Measurements from ENCODE around the gene KCNA10.

Gene KCNA10

DNA sequence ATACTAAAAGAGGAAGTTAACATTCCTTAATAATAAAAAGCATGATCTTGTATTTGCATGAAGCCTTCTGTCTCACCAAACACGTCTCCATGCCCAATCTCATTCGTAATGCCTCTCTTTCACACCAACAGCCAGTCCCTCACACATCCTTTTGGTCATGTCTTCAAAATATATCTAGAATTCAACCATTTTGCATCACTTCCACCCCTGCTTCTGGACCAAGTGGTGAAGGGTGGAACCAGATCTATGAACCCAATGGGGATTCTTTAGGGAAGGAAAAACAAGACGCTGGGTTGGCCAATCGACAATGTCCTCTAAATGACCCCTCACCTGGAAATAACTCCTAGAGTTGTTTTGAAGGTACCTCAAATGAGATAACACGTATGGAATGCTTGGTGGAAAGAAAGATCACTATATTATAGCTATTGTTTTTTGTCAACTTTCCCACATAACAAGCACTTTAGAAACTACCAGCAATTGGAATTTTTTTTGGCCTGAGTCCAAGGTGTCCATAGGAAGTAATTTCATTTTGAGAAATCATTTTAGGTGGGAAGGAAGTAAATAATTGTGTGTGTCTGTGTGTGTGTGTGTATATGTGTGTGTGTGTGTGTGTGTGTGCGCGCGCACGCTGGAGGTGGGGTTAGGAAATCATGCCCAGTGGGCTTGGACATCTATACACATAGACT, at the start of gene KCNA10:
TSS of gene KCNA10 (minus strand) at position 51 of the 686 bp plus-strand sequence. CDS start 388 bp downstream, outside the sequence.
- no peak for DNase-seq (ENCODE audit: low read depth in 2 of 2, low spot score in 1 of 2)

DNA sequence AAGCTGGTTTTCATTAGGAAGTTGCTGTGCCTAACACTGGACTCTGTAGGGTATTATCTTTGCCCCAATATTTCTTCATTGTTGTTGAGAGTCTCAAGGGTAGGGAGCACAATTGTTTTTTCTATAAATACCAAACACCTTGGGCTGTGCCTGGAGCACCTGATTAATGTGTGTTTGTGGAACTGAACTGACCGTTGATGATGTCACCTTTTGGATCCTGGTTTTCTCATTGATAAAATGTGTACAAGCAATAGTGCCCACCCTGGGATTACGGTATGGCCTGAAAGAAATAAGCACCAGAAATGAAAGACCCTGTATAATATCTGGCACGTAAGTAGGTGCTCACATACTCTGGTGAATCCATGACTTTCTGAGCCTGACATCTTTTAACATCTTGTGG, 47.9 kb upstream of the KCNA10 start:
- DNase-seq (ENCODE audit: low read depth in 2 of 2, low spot score in 1 of 2), result no peak

DNA sequence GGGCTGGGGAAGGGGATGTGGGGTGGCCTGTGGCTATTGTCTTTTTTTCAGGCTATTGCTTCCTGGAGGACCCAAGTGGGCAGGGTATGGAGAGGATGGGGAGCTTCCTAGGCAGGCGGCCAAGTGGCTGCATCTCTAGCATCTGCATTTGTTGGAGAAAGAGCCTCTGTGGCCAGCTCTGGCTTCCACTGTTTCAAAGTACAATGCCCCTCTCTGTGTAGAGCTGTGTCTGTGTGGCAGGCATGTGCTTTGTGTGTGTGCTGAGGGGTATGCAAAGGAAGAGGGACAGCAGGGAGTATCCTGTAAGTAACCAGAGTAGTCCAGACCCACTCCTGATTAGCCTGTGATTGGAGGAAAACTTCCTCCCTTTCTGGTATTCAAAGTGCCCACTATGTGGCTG, 46.6 kb upstream of the KCNA10 start:
- DNase-seq (ENCODE audit: low read depth in 2 of 2, low spot score in 1 of 2), result no peak

DNA sequence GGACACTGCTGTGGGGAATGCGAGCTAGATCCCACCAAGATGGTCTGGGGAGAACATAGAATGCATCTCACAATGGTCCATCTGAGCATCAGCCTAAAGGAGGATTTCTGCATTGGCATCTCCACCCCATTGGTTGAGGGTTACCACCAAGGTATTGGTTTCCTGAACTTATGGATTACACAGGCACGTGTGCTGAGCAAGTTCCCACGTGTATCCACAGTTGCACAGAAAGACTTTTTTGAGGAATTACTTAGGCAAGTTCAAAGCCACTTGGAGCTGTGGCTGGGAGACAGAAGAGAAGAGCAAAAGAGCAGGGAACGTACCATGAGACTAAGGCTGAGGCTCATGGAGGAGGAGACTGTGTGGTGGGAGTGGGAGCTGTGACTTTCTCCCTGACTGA, 44.1 kb upstream of the KCNA10 start:
- no peak for DNase-seq (ENCODE audit: low read depth in 2 of 2, low spot score in 1 of 2)

DNA sequence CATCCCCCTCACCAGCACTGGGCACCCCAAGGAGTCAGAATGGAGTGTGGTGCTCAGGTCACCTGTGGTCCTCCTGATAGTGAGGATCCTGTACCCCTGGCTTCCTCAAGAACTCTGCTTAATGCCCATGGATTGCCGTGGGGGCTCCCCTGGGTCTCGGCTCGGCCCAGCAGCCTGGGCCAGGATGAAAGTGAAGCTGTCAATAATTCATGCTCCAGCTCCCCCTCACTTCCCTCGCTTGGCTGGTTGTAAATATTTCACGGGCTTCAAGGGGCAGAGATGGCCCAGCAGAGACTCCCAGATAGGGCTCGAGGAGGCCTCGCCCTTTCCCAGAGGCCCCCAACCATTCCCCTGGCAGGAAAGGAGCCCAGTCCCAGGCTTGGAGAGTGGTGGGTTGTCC, 42.6 kb upstream of the KCNA10 start:
- DNase-seq (ENCODE audit: low read depth in 2 of 2, low spot score in 1 of 2), result no peak

DNA sequence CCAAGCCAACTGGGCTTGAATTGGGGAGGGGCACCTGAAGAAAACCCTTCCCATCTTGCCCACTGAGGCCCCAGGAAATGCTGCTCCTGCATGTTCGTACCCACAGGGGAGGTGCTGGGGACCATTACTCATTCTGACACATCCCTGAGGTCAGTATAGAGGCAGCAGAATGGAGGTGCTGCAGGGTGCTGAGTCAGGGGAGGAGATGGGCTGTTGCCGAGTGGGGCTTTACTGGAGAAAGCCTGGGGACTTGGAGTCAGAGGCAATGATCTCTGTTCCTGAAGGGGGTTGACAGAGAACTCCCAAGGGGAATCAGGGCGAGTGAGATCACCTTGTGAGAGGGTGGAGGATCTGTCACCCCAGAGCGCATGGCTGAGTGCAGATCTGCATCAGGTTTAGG, 40.2 kb upstream of the KCNA10 start:
- DNase-seq (ENCODE audit: low read depth in 2 of 2, low spot score in 1 of 2), result no peak

DNA sequence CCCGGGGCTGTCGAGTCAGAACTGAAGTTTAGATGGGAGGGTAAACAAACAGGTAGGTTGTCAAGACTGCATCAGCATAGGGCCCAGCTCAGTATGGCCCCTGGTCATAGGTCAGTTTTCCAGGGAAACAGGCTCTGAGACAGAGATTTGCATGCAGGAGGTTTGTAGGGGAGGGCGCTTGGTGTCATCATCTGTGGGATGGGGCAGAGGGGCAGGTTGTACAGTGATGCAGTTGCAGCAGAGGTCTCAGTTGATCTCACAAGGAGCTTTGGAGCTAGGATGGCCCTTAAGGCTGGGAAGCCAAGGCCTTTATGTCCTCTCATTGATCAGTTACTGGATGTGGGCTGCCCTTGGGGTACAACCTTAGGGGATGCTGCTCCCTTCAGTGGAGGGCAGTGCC, 38.5 kb upstream of the KCNA10 start:
- DNase-seq (ENCODE audit: low read depth in 2 of 2, low spot score in 1 of 2), result no peak

DNA sequence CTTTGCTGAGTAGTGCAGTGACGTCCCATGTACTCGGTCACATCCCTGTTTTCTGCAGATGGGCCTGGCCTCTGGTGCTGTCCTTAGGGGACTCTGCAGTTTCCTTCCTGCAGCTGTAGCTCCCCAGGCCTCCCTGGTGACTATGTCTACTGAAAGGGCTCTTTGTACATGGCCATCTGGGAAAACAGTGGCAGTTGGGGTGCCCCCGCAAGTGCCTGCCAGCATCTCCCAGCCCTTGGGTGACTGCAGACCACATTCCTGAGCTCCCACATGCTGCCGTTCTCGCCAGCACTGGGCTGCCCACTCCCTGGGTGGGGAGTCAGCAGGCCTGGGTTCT, 37.5 kb upstream of the KCNA10 start:
- DNase-seq (ENCODE audit: low read depth in 2 of 2, low spot score in 1 of 2), result no peak

DNA sequence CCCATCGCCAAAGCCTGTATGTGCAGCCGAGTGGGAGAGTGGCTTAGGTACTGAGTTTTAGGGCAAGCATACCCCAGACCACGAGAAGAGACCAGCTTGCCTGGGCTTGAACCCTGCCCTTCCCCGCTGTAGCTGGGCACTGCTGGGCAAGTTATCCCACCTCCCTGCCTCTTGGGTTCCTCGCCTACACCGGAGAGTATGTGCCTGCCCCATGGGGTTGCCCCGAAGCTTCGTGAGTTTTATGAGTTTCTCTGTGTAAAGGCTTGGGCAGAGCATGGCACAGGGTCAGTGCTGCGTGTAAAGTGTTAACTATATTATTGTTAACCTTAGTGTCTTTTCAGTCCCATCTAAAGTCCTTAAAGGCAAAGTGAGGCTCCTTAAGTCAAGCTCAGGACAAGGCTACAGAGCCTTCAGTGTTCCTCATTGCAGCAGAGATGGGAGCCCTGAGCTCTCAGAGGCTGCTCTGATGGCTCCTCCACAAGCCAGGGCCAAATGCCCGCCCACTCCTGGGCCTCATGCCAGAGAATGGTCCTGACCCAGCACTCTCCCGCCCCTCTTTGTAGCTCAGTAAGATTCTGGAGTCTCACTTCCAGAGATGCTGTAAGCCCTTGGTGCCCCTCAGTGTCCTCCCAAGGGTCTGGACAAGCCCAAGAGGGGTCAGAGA, 37.0 kb upstream of the KCNA10 start:
- DNase-seq (ENCODE audit: low read depth in 2 of 2, low spot score in 1 of 2), result no peak

DNA sequence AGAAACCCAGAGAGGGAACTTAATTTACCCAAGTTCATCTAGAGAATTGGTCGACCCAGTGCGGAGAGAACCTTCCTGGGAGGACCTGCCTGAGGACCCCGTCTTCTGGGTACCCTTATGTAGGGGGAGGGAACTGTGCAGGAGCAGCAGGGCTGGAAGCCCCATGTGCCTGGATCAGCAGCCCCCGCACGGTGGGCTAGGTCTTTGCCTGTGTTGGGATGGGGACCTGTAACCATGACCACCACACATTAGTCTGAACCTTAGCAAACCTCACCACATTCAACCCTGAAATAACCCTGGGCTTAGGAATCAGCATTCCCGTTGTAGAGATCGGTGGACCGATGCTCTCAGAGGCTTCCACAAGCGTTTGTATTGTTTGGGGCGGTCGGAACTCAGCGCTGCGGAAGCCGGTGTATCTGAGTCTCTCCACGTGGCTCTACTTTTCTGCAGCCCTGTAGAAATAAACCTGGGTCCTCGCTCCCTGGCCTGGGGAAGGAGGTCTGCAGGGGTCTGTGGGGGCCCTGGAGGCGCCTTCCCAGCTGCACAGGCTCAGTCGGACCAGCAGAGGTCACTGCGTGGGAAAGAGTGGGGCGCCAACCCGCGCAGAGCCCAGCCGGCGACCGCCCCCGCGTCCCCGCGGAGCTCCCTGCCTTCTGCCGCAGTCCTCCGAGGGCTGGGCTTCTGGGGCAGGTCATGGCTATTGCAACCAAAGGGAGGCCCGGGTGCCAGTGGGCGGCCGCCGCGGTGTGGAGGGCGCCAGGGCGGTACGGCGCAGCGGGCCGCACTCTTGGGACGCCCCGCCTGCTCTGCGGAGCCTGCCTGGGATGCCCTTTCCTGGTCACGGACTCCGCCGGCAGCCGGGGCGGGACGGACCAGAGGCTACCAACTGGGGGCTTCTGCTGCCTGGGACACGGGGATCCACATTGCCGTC, 36.2 kb upstream of the KCNA10 start:
- DNase-seq (ENCODE audit: low read depth in 2 of 2, low spot score in 1 of 2), result peak in 1 of 2 donors; percentile 32

DNA sequence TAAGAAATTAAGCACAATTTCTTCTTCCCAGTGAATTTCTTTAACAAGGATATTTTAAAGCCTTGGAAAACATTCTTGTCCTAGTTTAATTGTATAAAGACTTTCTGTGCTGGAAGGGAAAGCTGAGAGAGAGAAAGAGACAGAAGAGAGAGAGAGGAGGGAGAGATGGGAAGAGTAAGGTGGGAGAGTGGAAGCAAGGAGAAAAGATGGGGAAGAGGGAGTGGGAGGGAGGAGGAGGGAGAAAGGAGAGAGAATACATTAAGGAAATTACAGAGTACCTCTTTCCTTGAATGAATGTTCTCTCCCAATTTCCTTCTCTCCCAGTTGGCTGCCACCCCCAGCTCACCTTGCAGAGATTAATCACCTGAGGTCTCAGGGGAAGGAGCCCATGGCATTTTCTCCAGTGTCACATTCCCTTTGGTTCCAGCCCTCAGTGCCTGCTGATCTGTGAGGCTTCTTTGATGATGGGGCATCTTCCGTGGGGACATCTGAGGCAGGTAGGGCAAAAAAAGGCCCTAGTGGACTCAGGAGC, 32.4 kb upstream of the KCNA10 start:
- DNase-seq (ENCODE audit: low read depth in 2 of 2, low spot score in 1 of 2), result no peak

DNA sequence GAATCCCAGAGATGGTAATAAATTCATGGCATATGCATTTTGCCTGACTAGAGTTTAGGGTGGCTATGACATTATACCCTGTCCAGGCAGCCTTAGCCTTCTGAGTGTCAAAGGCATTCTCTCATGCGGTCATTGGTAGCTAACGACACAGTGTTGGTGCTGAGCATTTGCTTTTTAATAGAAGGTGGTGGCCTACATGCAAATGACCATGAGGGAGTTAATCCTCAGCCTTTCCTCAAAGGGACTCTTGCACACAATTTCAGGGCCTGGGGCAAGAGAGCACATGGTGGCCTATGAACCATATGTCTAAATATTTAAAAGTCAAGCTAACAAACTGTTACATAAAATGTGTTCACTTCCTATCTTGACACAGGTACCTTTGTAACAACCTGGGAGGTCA, 30.9 kb upstream of the KCNA10 start:
- DNase-seq (ENCODE audit: low read depth in 2 of 2, low spot score in 1 of 2), result no peak

DNA sequence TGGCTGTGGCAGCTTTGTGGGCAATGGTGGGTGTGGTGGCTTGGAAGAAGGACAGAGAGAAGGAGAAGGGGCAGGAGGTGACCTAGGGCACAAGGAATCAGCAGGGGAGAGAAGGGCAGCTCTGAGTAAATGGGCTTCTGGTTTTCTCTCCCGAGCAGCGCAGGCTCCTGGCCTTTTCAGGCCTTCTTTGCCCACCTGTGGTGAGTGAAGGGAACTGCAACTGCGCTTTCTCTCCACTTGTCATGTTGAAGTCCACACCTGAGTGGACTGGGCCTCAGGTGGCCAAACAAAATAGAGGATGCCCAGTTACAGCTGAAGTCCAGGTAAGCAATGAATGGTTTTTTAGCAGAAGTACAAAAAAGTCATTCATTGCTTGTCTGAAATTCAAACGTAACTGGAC, 29.4 kb upstream of the KCNA10 start:
- DNase-seq (ENCODE audit: low read depth in 2 of 2, low spot score in 1 of 2), result no peak

DNA sequence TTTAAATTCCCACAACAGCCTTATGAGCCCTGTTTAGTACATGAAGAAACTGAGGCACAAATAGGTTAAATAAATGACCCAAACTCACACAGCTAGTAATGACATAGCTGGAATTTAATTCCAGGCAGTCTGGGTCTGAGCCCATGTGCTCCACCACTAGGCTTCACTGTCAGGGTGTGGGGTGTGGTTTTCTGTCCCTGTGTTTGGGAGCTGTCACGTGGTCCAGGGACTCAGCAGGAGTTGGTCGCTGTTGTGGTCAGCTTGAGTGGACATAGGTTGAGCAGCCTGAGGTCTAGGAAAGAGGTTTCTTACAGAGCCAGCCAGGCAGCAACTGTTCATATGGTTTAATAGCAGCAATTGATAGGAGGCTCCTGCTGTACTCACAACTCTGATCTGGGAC, 28.0 kb upstream of the KCNA10 start:
- no peak for DNase-seq (ENCODE audit: low read depth in 2 of 2, low spot score in 1 of 2)

DNA sequence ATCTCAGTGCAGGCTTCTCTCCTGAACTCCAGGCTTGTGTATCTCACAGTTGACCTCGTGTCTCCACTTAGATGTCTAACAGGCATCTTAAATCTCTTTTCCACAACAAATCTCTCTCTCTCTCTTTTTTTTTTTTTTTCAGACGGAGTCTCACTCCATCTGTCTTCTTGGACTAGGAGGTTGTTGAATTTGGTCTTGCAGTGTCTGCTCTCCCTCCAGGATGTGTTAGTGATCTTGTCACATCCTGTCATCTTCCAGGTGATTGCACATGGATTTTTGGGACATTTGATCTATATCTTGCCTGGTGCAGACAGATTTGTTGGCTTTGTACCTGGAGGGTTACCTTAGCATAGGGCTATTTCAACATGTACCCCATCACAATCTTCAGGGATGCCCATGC, 26.5 kb upstream of the KCNA10 start:
- no peak for DNase-seq (ENCODE audit: low read depth in 2 of 2, low spot score in 1 of 2)

DNA sequence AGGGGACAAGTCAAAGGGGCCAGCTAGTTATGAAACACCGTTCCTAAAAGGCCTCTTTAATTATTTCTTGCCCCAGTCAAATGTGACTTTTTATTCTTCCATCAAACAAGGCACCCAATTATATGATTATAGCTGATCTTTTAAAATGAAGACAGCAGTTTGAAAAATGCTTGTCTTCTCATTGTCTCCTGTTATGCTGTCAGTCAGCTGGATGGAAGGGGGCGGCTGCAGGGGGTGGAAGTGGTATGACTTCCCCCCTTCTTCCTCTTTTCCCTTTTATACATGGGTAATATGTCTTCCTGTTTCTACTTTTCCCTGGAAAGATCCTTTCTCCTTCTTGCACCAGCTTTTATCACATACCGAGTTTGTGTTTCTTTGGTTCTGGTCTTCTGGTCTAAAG, 25.8 kb upstream of the KCNA10 start:
- no peak for DNase-seq (ENCODE audit: low read depth in 2 of 2, low spot score in 1 of 2)

DNA sequence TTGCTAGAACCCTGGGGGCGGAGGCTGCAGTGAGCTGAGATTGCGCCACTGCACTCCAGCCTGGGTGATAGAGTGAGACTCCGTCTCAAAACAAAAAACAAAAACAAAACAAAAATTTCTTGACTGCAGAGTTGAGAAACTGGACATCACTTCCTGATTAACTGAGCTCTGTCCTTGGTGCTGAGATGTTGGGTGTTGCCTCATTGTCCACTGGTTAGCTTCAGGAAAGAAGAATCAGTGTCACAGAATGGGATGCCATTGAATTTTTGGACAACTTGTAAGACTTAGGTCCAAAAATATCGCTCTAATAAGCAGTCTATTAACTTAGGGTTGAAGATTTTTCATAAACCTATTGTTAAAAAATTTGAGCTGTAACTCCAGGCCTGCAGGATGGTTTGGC, 23.8 kb upstream of the KCNA10 start:
- DNase-seq (ENCODE audit: low read depth in 2 of 2, low spot score in 1 of 2), result no peak

DNA sequence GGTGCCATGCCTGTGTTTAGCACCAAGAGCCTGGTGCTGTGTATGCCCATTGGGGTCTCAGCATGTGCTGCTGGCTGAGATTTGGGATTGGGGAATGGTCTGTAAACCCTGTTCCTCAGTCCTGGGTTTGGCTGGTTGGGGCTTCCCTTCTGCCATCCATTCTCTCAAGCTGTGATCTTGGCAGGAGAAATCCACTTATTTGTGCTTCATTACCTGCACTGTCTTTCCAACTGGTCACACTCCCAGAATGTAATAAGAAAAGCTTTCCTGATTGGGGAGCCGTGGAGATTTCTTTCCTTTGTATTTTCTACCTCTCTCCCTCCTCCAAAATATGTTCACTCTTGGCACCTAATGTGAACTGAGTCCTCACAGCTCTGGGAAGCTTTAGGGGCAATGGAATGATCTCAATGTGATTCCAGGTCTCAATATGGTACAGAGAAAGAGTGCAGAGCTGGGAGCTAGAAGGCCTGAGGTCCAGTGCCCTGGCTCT, 23.0 kb upstream of the KCNA10 start:
- no peak for DNase-seq (ENCODE audit: low read depth in 2 of 2, low spot score in 1 of 2)

DNA sequence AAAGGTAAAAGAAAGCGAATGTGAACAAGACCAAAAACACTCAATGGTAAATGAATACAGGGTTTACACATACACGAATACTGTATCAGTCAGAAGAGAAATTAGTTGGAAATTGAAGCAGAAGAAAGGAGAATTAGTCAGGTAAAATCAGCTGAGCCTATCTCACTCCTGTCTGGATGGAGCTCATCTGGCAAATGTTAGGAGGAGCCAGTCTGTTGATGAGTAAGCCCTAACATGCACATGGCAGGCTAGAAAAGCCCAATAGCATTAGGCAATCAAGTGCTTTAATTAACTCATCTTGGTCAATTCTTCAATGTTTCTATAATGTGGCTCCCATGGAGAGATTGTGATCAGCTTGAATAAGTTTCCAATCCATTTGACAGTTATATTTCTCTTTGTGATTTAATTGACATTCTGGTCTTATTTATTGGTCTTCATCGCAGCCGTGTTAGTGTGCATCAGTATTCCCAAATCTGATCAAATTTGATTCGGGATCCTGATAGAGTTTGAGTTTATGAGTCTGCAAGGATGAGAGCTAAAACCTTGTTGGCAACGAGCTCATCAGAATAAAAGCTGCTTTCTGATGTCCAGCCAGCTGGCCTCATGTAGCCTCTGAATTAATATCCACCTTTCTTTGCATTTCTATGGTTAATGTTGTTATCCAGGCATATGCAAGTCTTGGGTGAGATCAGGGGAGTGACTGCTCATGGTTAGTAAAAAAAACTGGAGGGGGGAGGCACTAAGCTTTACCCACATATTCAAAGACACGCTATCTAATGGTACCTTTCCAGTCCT, 22.1 kb upstream of the KCNA10 start:
- no peak for DNase-seq (ENCODE audit: low read depth in 2 of 2, low spot score in 1 of 2)

DNA sequence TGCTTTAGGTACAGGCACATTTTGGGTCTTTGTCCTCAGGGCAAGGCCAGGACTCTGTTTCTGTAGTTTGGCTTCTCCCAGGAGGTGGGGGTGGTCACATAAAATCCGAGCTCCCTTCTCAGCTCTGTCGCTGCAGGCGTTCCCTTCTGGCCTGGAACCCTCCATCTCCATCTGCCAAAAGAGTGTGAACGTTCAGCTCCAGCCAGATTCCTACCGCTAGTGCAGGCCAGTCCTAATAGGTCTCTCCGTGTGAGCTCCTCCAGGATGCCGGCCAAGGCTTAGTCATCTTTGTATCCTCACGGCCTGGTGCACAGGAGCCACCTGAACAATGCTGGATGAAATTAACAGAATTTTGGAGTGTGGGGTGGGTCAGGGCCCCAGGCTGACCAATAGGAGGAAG, 19.9 kb upstream of the KCNA10 start:
- DNase-seq (ENCODE audit: low read depth in 2 of 2, low spot score in 1 of 2), result no peak

DNA sequence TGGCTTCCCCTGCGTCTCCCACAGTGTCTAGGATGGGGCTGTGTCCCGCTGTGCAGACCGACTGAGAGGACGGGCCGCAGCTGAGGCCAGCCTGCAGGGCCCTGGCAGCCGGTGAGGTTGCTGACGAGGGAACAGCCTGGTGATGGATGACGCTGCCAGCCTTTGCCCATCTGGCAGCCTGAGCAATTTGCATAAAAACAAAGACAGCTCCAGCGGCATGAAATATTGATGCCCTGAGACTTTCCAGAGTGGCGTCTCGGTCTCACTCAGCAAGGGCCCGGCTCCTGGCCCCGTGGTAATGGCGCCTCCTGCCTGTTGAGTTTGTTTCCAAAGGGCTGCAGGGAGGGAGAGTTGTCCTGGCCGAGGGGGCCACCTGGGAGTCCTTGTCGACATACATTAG, 19.1 kb upstream of the KCNA10 start:
- DNase-seq (ENCODE audit: low read depth in 2 of 2, low spot score in 1 of 2), result no peak
